GDM1 (cell line): Measurements from ENCODE around the gene EHHADH.

Experiments
- DNase-seq: peaks from one replicate; lab custom pipeline; 2025; lab: John Stamatoyannopoulos, UW

The EHHADH gene

DNA sequence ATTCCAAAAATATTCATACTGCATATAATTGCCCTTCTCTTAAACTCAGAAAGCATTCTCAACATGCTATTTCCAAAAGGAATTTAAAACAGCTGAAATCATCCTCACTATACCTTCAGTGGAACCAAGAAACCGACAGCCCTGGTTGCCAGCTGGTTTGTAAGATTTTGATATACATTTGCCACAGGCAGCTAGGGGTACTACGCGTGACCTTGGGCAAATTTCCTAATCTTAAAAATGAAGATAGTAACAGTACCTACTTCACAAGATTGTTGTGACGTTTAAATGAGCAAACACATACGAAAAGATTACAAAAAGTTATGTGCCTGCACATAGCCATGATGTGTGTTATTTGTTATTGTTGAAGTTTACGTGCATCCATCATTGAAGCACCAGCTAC lies 108.3 kb downstream of the EHHADH start:
- no peak for DNase-seq

DNA sequence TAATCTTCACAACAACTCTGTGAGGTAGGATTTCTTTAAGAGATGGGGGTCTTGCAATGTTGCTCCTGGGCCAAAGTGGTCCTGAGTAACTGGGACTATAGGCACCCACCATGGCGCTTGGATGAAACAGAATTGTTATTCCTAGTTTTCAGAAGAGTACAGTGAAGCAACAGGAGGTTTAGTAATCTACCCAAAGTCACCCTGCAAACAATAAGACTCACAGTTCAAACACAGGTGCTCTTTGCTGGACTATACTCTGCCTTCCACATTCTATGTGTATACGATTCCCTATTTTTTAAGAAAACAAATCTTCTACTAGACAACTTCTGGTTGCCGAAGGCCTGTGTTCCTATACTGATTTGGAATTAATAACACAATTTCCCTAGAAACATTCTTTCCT lies 109.1 kb downstream of the EHHADH start:
- no peak for DNase-seq
